ENCODE results near the gene CYP19A1. TPM values are rescaled to one million over a fixed set of nuclear protein-coding genes. Genes with fewer than 3 reads are reported as not detected.

CYP19A1 gene
- total RNA-seq, 1 experiment from 2014 or later, result not detected

- Histone ChIP-seq H2AFZ (ENCODE audit: low read depth, low read length, poor library complexity, severe bottlenecking) (no peak overlapping the region), H4K20me1 (ENCODE audit: insufficient read depth) (no peaks in the 10 kb centered on the region), H3K79me2 (ENCODE audit: insufficient read depth, low read length) (no peaks in the 10 kb centered on the region), H3K27me3 (ENCODE audit: insufficient read depth, low read length) (no peaks in the 10 kb centered on the region; the same call in 1 of the 2 replicates), H3K4me2 (ENCODE audit: low read length) (no peak overlapping the region), H3K9me3 (ENCODE audit: control insufficient read depth in 1 of 2, insufficient read depth in 1 of 2, low read depth in 1 of 2, low read length in 2 of 2) (no peaks in the 10 kb centered on the region), H3K9ac (ENCODE audit: low read length) (no peak overlapping the region), H3K9me2 (ENCODE audit: insufficient read depth) (no peaks in the 10 kb centered on the region), H3K4me1 (ENCODE audit: control insufficient read depth in 1 of 2, insufficient read depth in 2 of 2, low read length in 2 of 2) (peaks cover 0 to 4% of the 10 kb centered on the region in 2 experiments; a peak in 3 of 4 replicates), H3K4me3 (replicated peaks in 1 of 2; ENCODE audit: low read depth in 1 of 2, low read length in 2 of 2) (no peak overlapping the region), H3K27ac (ENCODE audit: low read depth, low read length) (no peak overlapping the region), H3K36me3 (ENCODE audit: control insufficient read depth in 1 of 2, insufficient read depth in 2 of 2, low read length in 2 of 2) (no peaks in the 10 kb centered on the region)
- POLR2A ChIA-PET, result no interaction called here
- no peak for DNase-seq (ENCODE audit: low read depth, low spot score)
- intact Hi-C loops (cut with micrococcal nuclease), result no loop called here
- RAD21 ChIA-PET (ENCODE audit: low non-redundant PET in 1 of 2, low total read pairs in 2 of 2, uncharacterized antibody in 2 of 2, unreplicated experiment in 2 of 2), result interaction anchor here in 1 of 2 experiments (0.6 to 1.8 kb wide), 2 partner anchors 30 to 393 kb away, joined by 4 to 7 read pairs; no protein-coding TSS in a partner anchor
- TF ChIP-seq CEBPB (IDR thresholded peaks at IDR 0.05; ENCODE audit: low read depth) (no peak), SP1 (IDR thresholded peaks at IDR 0.05; ENCODE audit: low read depth) (no peak), ZNF274 (IDR thresholded peaks at IDR 0.05; ENCODE audit: low read depth, low read length) (no peak), SIN3A (IDR thresholded peaks at IDR 0.05; ENCODE audit: low read depth) (no peak), FOSL1 (IDR thresholded peaks at IDR 0.05; ENCODE audit: low read depth) (no peak), POLR2AphosphoS5 (IDR thresholded peaks at IDR 0.05; ENCODE audit: low read depth, low read length) (no peak), SRF (IDR thresholded peaks at IDR 0.05; ENCODE audit: low read depth) (no peak), EZH2 (IDR thresholded peaks at IDR 0.05) (no peak), ELF1 (IDR thresholded peaks at IDR 0.05; ENCODE audit: borderline replicate concordance, low read depth) (no peak), ZFX (IDR thresholded peaks at IDR 0.05) (no peak), EGR1 (IDR thresholded peaks at IDR 0.05; ENCODE audit: low read depth) (no peak), MAX (IDR thresholded peaks at IDR 0.05) (no peak)
- TF ChIP-seq, protein P1, sequence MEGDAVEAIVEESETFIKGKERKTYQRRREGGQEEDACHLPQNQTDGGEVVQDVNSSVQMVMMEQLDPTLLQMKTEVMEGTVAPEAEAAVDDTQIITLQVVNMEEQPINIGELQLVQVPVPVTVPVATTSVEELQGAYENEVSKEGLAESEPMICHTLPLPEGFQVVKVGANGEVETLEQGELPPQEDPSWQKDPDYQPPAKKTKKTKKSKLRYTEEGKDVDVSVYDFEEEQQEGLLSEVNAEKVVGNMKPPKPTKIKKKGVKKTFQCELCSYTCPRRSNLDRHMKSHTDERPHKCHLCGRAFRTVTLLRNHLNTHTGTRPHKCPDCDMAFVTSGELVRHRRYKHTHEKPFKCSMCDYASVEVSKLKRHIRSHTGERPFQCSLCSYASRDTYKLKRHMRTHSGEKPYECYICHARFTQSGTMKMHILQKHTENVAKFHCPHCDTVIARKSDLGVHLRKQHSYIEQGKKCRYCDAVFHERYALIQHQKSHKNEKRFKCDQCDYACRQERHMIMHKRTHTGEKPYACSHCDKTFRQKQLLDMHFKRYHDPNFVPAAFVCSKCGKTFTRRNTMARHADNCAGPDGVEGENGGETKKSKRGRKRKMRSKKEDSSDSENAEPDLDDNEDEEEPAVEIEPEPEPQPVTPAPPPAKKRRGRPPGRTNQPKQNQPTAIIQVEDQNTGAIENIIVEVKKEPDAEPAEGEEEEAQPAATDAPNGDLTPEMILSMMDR (IDR thresholded peaks at IDR 0.05 in 2 of 3, conservative IDR thresholded peaks at IDR 0.05 in 1 of 3; ENCODE audit: borderline replicate concordance in 1 of 3, insufficient read depth in 1 of 3, low read depth in 2 of 3, low read length in 2 of 3), result no peak
- CTCF ChIA-PET, result interaction anchor here (1.1 to 3.9 kb wide), 4 partner anchors 11 to 33 kb away, joined by 3 to 81 read pairs (median 17); no protein-coding TSS in a partner anchor
- BruUV-seq (replicated peaks), result no TSS peak
- ATAC-seq, result no peak
Measured at GRCh38 chr15:51193979-51194378, 144.4 kb downstream of the CYP19A1 start.
